HG03025 (cell line): ENCODE results near the gene MEGF10.

ENCODE experiments used
- ATAC-seq: cut with Tn5 transposase; IDR thresholded peaks from one replicate; pipeline ENCODE4 v1.9.1; 2021; ENCODE audit warnings: mild to moderate bottlenecking, moderate library complexity; ENCODE audit not compliant: unreplicated experiment, low FRiP score

MEGF10 gene

GRCh38 chr5:127506616-127507015 is 216.0 kb downstream of the MEGF10 start:
- no peak for ATAC-seq

GRCh38 chr5:127508644-127509373 is 218.2 kb downstream of the MEGF10 start:
- no peak for ATAC-seq
